ENCODE results near the gene DIS3L2.
A peak's percentile ranks its signal among the peaks of the same experiment; 100 is the strongest.
"Not testable (repeated sequence)": the region's sequence is repeated elsewhere in the genome, so short reads cannot be mapped to it uniquely, and the experiment has no call there.

Gene DIS3L2

GRCh38 chr2:232321817-232322559, 360.5 kb downstream of the DIS3L2 start:
- TF ChIP-seq, protein P1, sequence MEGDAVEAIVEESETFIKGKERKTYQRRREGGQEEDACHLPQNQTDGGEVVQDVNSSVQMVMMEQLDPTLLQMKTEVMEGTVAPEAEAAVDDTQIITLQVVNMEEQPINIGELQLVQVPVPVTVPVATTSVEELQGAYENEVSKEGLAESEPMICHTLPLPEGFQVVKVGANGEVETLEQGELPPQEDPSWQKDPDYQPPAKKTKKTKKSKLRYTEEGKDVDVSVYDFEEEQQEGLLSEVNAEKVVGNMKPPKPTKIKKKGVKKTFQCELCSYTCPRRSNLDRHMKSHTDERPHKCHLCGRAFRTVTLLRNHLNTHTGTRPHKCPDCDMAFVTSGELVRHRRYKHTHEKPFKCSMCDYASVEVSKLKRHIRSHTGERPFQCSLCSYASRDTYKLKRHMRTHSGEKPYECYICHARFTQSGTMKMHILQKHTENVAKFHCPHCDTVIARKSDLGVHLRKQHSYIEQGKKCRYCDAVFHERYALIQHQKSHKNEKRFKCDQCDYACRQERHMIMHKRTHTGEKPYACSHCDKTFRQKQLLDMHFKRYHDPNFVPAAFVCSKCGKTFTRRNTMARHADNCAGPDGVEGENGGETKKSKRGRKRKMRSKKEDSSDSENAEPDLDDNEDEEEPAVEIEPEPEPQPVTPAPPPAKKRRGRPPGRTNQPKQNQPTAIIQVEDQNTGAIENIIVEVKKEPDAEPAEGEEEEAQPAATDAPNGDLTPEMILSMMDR (IDR thresholded peaks at IDR 0.05; ENCODE audit: low read depth, low read length): no peak
- H3K27ac ChIP-seq: no peak overlapping the region
- no peak for DNase-seq

GRCh38 chr2:232322560-232323327, 361.2 kb downstream of the DIS3L2 start:
- Histone ChIP-seq H3K36me3 (no peaks in the 10 kb centered on the region), H3K4me3 (ENCODE audit: low read depth, low read length) (no peak overlapping the region), H3K9me3 (ENCODE audit: severe bottlenecking) (no peaks in the 10 kb centered on the region), H3K27ac (no peak overlapping the region), H3K27me3 (ENCODE audit: insufficient read depth, low read depth, severe bottlenecking) (no peaks in the 10 kb centered on the region)
- TF ChIP-seq, protein P1 (IDR thresholded peaks at IDR 0.05; ENCODE audit: low read depth, low read length): no peak
- DNase-seq: no peak

More at GRCh38 chr2:232321817-232322559, 360.5 kb downstream of the DIS3L2 start:
- no peak overlapping the region for H3K4me3 ChIP-seq (ENCODE audit: low read depth, low read length)
- no peaks in the 10 kb centered on the region for H3K9me3 ChIP-seq (ENCODE audit: severe bottlenecking)
- H3K36me3 ChIP-seq: no peaks in the 10 kb centered on the region
- no peaks in the 10 kb centered on the region for H3K27me3 ChIP-seq (ENCODE audit: insufficient read depth, low read depth, severe bottlenecking)

DNA sequence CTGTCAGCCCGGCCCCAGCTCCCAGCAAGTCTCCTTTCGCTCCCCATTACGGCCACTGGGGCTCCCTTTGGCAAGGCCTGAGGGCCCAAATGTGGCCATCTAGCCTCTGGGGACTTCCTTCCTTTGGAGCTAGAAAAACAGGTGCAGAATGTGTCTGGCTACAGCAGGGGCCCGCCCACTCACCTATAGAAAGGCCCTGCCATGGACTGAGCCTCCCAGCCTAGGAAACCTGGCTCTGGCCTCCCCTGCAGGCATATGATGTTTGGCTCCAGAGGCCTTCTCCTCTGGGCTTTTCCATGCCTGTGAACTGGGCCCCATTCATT, 361.8 kb downstream of the DIS3L2 start:
- Histone ChIP-seq H3K27ac (no peak overlapping the region), H3K36me3 (no peaks in the 10 kb centered on the region), H3K9me3 (ENCODE audit: severe bottlenecking) (no peaks in the 10 kb centered on the region), H3K4me3 (ENCODE audit: low read depth, low read length) (no peak overlapping the region), H3K27me3 (ENCODE audit: insufficient read depth, low read depth, severe bottlenecking) (no peaks in the 10 kb centered on the region)
- no peak for DNase-seq
- TF ChIP-seq, protein P1 (IDR thresholded peaks at IDR 0.05; ENCODE audit: low read depth, low read length): no peak

DNA sequence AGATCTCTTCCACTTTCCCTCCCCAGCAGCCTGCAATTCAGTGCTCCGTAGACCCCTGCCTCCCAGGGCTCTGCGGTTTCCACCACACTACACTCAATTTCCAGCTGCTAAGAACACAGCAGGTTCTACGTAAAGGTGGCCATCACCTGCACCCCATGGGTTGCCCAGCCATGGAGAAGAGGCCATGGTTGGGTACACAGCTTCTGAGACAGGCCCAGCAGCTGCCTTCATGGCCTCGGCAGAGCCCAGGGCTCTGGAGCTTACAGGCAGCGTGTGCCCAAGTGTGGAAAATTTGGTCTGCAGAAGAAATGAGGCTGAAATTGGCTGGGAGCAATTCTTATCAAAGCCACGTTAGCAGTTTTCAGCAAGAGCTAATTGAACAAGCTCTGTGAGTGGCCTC, 362.5 kb downstream of the DIS3L2 start:
- not testable (repeated sequence) for H3K27me3 ChIP-seq (ENCODE audit: insufficient read depth, low read depth, severe bottlenecking); H3K36me3 ChIP-seq; H3K27ac ChIP-seq; DNase-seq; H3K9me3 ChIP-seq (ENCODE audit: severe bottlenecking); H3K4me3 ChIP-seq (ENCODE audit: low read depth, low read length)

DNA sequence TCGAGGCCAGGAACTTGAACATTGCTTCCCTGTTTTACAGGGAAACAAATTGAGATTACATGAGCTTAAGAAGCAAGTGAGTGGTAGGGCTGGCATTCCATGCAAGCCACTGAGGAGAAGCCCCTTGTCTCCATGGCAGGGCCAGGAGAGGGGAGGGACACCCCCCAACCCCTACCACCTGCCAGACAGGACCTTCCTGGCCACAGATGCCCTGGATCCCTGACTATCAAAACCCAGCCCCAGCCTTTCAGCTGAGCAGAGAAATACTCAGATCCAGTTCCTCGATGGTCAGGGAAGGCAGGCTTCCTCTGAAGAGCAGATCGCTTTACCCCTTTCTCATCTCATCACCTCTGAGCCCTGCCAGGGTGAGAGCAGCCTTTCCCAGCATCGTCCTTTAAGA, 363.3 kb downstream of the DIS3L2 start:
- H3K9me3 ChIP-seq (ENCODE audit: severe bottlenecking): no peaks in the 10 kb centered on the region
- no peak overlapping the region for H3K4me3 ChIP-seq (ENCODE audit: low read depth, low read length)
- no peak for DNase-seq
- no peaks in the 10 kb centered on the region for H3K36me3 ChIP-seq
- TF ChIP-seq, protein P1 (IDR thresholded peaks at IDR 0.05; ENCODE audit: low read depth, low read length): no peak
- H3K27ac ChIP-seq: no peak overlapping the region
- no peaks in the 10 kb centered on the region for H3K27me3 ChIP-seq (ENCODE audit: insufficient read depth, low read depth, severe bottlenecking)

DNA sequence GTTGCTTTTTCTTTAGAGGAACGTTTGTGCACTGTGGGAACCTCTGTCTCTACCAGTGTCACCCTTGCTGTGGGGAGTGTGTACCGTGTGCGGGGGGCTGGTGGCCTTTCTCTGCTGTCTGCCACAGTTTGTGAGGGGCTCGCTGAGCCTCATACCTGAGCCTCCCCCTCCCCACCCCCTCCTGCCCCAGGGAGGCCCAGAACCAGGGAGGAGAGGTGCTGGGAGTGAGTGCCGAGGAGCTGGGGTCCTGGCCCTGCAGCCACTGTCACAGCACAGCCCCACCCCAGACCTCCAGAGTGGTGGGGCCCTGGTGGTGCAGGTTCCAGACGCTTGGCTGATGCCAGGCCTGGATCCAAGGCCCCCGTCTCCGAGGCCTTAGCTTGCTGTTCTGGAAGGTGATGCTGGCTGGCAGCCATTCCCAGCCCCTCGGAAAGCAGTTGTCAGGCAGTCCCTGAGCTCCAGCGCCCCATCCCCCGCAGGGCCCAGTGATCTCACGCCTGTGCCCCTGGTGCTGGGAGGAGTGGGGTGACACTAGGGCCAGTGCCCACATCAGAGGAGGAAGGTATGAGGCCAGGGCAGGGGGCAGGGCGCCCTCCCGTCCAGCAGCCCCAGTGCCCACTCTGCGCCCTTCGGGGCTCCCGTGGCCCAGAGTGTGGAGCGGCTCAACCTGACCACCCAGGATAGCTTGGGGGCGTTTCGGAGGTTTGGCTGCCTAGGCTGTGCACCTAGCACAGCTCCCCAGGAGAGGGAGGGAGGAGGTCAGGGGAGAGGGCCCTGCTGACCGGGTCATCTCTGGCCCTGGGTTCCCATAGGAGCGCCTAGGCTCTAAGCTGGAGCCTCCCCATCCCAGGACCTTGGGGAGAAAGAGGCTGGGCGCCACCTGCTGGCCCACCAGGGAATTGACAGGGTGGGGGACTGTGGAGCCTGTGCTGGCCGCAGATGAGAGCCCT, 364.1 kb downstream of the DIS3L2 start:
- no peaks in the 10 kb centered on the region for H3K36me3 ChIP-seq
- H3K27me3 ChIP-seq (ENCODE audit: insufficient read depth, low read depth, severe bottlenecking): no peaks in the 10 kb centered on the region
- peak; percentile 67 for DNase-seq
- no peak overlapping the region for H3K27ac ChIP-seq
- H3K9me3 ChIP-seq (ENCODE audit: severe bottlenecking): no peaks in the 10 kb centered on the region
- TF ChIP-seq, protein P1 (IDR thresholded peaks at IDR 0.05; ENCODE audit: low read depth, low read length): peak; percentile 47
- H3K4me3 ChIP-seq (ENCODE audit: low read depth, low read length): no peak overlapping the region

GRCh38 chr2:232326274-232327104, 365.0 kb downstream of the DIS3L2 start:
- not testable (repeated sequence) for H3K36me3 ChIP-seq; H3K9me3 ChIP-seq (ENCODE audit: severe bottlenecking); H3K27ac ChIP-seq; H3K4me3 ChIP-seq (ENCODE audit: low read depth, low read length); DNase-seq; H3K27me3 ChIP-seq (ENCODE audit: insufficient read depth, low read depth, severe bottlenecking)

All from WERI-Rb-1 (cell line).